GM19099 (cell line): ENCODE measurements around the gene RERE.

Experiments
- POLR2A ChIP-seq: IDR thresholded peaks from 3 replicates; pipeline ENCODE4 v1.6.1; 2011; ENCODE audit warnings: low read depth; ENCODE audit not compliant: insufficient read length; ENCODE audit errors: extremely low read depth

RERE gene

GRCh38 chr1:8312235-8313218 is 504.9 kb downstream of the RERE start:
- no peak for TF ChIP-seq POLR2A

- TF ChIP-seq POLR2A, result no peak
These were observed 506.2 kb downstream of the RERE start for GRCh38 chr1:8311068-8311718.

- no peak for TF ChIP-seq POLR2A
These were observed 509.8 kb downstream of the RERE start for GRCh38 chr1:8307628-8308027.

- TF ChIP-seq POLR2A, result no peak
These were observed 513.6 kb downstream of the RERE start for GRCh38 chr1:8303876-8304275.

GRCh38 chr1:8303141-8303540 is 514.3 kb downstream of the RERE start:
- TF ChIP-seq POLR2A, result no peak
